ENCODE results near the gene PLEKHG5.

GRCh38 chr1:6471086-6471969, 20.1 kb downstream of the PLEKHG5 start:
- no peak for TF ChIP-seq YY1 (IDR thresholded peaks at IDR 0.05)
- no peak for TF ChIP-seq CTCF (IDR thresholded peaks at IDR 0.05; ENCODE audit: low read depth, low read length, missing input control)
- no peak for TF ChIP-seq HNF4G (IDR thresholded peaks at IDR 0.05)
- no peak for TF ChIP-seq GABPA (IDR thresholded peaks at IDR 0.05 in 1 of 2, conservative IDR thresholded peaks at IDR 0.05 in 1 of 2)
- TF ChIP-seq REST (IDR thresholded peaks at IDR 0.05): no peak
- no peak for TF ChIP-seq JUND (IDR thresholded peaks at IDR 0.05)
- no peak for TF ChIP-seq EGR1 (IDR thresholded peaks at IDR 0.05; ENCODE audit: low read depth in 2 of 2)
- no peak for TF ChIP-seq SP1 (IDR thresholded peaks at IDR 0.05)
- no peak for TF ChIP-seq RAD21 (IDR thresholded peaks at IDR 0.05)
- TF ChIP-seq TAF1 (conservative IDR thresholded peaks at IDR 0.05): no peak
